VCaP (cell line): ENCODE measurements around the gene WDR37.

Experiments
- H3K27ac ChIP-seq: fragments of 450-650 bp; 2 replicates; pipeline ENCODE4 v1.5.1; 2017
- CTCF ChIP-seq: fragments of 450-650 bp; conservative IDR thresholded peaks from 2 replicates; pipeline ENCODE4 v1.5.1; 2017; ENCODE audit warnings: mild to moderate bottlenecking, moderate library complexity

The WDR37 gene

GRCh38 chr10:1100143-1100542 is 44.0 kb downstream of the WDR37 start:
- no peak overlapping the region for H3K27ac ChIP-seq
- no peak for TF ChIP-seq CTCF

GRCh38 chr10:1100691-1101368 is 44.6 kb downstream of the WDR37 start:
- TF ChIP-seq CTCF = no peak
- H3K27ac ChIP-seq = no peak overlapping the region

- H3K27ac ChIP-seq = no peak overlapping the region
- no peak for TF ChIP-seq CTCF
Observed at GRCh38 chr10:1101946-1102345, 45.8 kb downstream of the WDR37 start.

- no peak for TF ChIP-seq CTCF
- no peak overlapping the region for H3K27ac ChIP-seq
Observed at GRCh38 chr10:1102416-1102815, 46.2 kb downstream of the WDR37 start.

- no peak for TF ChIP-seq CTCF
- no peak overlapping the region for H3K27ac ChIP-seq
Observed at GRCh38 chr10:1102831-1103230, 46.6 kb downstream of the WDR37 start.

- H3K27ac ChIP-seq = no peak overlapping the region
- no peak for TF ChIP-seq CTCF
Observed at GRCh38 chr10:1103551-1103950, 47.4 kb downstream of the WDR37 start.

GRCh38 chr10:1104971-1105370 is 48.8 kb downstream of the WDR37 start:
- H3K27ac ChIP-seq = no peak overlapping the region
- no peak for TF ChIP-seq CTCF
